ENCODE results near the gene ACTR8.

DNA sequence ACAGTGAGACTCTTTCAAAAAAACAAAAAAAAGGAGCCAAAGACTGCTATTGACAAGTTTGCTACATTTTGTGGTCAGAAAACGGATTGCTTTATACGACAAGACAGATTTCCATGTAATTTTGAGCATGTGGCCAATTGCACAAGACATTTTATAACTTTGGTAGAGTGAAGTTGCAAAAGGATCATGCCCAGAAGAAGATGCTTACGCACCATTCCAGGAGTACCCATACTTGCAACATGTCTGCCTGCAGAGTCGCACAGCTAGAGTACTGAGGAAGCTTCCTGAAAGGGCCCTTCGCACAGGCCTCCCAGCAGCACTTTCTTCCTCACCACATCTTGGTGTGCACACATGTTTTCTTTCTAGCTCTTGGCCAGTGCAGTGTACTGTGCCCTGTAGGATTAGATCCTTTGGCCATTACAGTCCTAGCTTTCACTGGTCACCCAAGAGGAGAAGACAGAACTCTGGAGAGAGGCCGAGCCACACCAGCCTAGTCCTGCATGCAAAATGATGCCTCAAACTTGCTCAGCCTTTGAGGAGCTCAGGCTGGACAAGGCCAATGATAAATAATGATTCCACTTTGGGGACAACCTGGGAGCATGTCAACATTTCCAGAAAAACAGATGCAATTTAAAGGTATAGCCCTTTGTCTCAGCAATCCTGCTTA is 47.4 kb downstream of the ACTR8 start:
- TF ChIP-seq EZH2 (IDR thresholded peaks at IDR 0.05; ENCODE audit: borderline replicate concordance, insufficient read depth, low read length, poor library complexity, severe bottlenecking) (no peak), RAD21 (conservative IDR thresholded peaks at IDR 0.05) (no peak), POLR2AphosphoS5 (IDR thresholded peaks at IDR 0.05) (no peak), EP300 (conservative IDR thresholded peaks at IDR 0.05; ENCODE audit: poor library complexity, severe bottlenecking) (no peak), TAF1 (IDR thresholded peaks at IDR 0.05; ENCODE audit: low read depth) (no peak)
- TF ChIP-seq, protein P1, sequence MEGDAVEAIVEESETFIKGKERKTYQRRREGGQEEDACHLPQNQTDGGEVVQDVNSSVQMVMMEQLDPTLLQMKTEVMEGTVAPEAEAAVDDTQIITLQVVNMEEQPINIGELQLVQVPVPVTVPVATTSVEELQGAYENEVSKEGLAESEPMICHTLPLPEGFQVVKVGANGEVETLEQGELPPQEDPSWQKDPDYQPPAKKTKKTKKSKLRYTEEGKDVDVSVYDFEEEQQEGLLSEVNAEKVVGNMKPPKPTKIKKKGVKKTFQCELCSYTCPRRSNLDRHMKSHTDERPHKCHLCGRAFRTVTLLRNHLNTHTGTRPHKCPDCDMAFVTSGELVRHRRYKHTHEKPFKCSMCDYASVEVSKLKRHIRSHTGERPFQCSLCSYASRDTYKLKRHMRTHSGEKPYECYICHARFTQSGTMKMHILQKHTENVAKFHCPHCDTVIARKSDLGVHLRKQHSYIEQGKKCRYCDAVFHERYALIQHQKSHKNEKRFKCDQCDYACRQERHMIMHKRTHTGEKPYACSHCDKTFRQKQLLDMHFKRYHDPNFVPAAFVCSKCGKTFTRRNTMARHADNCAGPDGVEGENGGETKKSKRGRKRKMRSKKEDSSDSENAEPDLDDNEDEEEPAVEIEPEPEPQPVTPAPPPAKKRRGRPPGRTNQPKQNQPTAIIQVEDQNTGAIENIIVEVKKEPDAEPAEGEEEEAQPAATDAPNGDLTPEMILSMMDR (IDR thresholded peaks at IDR 0.05; ENCODE audit: poor library complexity, severe bottlenecking): no peak
- TF ChIP-seq, protein P2, sequence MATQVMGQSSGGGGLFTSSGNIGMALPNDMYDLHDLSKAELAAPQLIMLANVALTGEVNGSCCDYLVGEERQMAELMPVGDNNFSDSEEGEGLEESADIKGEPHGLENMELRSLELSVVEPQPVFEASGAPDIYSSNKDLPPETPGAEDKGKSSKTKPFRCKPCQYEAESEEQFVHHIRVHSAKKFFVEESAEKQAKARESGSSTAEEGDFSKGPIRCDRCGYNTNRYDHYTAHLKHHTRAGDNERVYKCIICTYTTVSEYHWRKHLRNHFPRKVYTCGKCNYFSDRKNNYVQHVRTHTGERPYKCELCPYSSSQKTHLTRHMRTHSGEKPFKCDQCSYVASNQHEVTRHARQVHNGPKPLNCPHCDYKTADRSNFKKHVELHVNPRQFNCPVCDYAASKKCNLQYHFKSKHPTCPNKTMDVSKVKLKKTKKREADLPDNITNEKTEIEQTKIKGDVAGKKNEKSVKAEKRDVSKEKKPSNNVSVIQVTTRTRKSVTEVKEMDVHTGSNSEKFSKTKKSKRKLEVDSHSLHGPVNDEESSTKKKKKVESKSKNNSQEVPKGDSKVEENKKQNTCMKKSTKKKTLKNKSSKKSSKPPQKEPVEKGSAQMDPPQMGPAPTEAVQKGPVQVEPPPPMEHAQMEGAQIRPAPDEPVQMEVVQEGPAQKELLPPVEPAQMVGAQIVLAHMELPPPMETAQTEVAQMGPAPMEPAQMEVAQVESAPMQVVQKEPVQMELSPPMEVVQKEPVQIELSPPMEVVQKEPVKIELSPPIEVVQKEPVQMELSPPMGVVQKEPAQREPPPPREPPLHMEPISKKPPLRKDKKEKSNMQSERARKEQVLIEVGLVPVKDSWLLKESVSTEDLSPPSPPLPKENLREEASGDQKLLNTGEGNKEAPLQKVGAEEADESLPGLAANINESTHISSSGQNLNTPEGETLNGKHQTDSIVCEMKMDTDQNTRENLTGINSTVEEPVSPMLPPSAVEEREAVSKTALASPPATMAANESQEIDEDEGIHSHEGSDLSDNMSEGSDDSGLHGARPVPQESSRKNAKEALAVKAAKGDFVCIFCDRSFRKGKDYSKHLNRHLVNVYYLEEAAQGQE (IDR thresholded peaks at IDR 0.05; ENCODE audit: borderline replicate concordance): no peak

Measured in neural cell (in vitro differentiated cells).